HCT116 (cell line): ENCODE data around the gene MME. TPM values are rescaled to one million over a fixed set of nuclear protein-coding genes. Genes with fewer than 3 reads are reported as not detected.

Source experiments
- ATAC-seq: fragments of 200-7000 bp; cut with Tn5 transposase; 2 replicates; pipeline ENCODE4 v1.9.1; 2020; ENCODE audit warnings: mild to moderate bottlenecking, moderate library complexity
- BruUV-seq: library from RNA; stranded (reverse); fragments of 400-500 nt; replicated peaks from 2 replicates; lab custom pipeline; 2021; lab: Mats Ljungman, UMichigan
- CTCF ChIA-PET: fragments of 300-600 bp; sonication (Branson Sonifier 250); formaldehyde crosslinking; loops from one replicate; lab custom pipeline; 2021; ENCODE audit warnings: antibody characterized with exemption; lab: Charles Lee
- POLR2A ChIA-PET: fragments of 300-600, 350-600 bp; sonication (Branson Sonifier 250); formaldehyde crosslinking; loops from one replicate; lab custom pipeline; 2021; ENCODE audit warnings: antibody characterized with exemption; lab: Charles Lee
- RAD21 ChIA-PET, 2 experiments: fragments of 300-600 bp; sonication (Branson Sonifier 250); formaldehyde crosslinking; loops; one replicate each; lab custom pipeline; 2023; ENCODE audit warnings: low total read pairs in 2 of 2; ENCODE audit not compliant: uncharacterized antibody in 2 of 2, unreplicated experiment in 2 of 2, low non-redundant PET in 1 of 2; lab: Charles Lee
- DNase-seq: peaks from one replicate; pipeline ENCODE4 v3.0.0-alpha.2; 2010; ENCODE audit warnings: low read depth, low spot score
- H2AFZ ChIP-seq: fragments of 200-600 bp; shearing (Covaris generic), sonication (generic); 2 replicates; pipeline ENCODE4 v1.6.1; 2017; ENCODE audit warnings: low read depth, mixed run types, mixed read lengths, antibody characterized with exemption, low read length; ENCODE audit not compliant: poor library complexity, severe bottlenecking
- H3K27ac ChIP-seq: 2 replicates; pipeline ENCODE4 v1.5.1; 2012; ENCODE audit warnings: low read depth, low read length
- H3K27me3 ChIP-seq: fragments of 200-600 bp; sonication (generic); 2 replicates; pipeline ENCODE4 v1.6.1; 2016; ENCODE audit warnings: mixed run types, low read length, mixed read lengths; ENCODE audit not compliant: insufficient read depth
- H3K36me3 ChIP-seq, 2 experiments: fragments of 200-500 bp in 1 of 2; fragments of 200-600 bp in 1 of 2; sonication (Bioruptor generic) in 1 of 2; sonication (generic) in 1 of 2; 2 replicates each; pipeline versions ENCODE4 v1.5.1 to v1.6.1; 2014 to 2016; ENCODE audit warnings: low read length in 2 of 2, inconsistent platforms in 1 of 2, mixed read lengths in 1 of 2, mixed run types in 1 of 2; ENCODE audit not compliant: insufficient read depth in 2 of 2, control insufficient read depth in 1 of 2
- H3K4me1 ChIP-seq, 2 experiments: fragments of 200-600 bp in 1 of 2; sonication (generic) in 1 of 2; 2 replicates each; pipeline versions ENCODE4 v1.5.1 to v1.6.1; 2012 to 2017; ENCODE audit warnings: low read length in 2 of 2, inconsistent platforms in 1 of 2, mild to moderate bottlenecking in 1 of 2, mixed read lengths in 1 of 2, mixed run types in 1 of 2, moderate library complexity in 1 of 2; ENCODE audit not compliant: insufficient read depth in 2 of 2, control insufficient read depth in 1 of 2
- H3K4me2 ChIP-seq: fragments of 200-600 bp; sonication (generic); 2 replicates; pipeline ENCODE4 v1.6.1; 2017; ENCODE audit warnings: mixed run types, low read length, mixed read lengths
- H3K4me3 ChIP-seq, 2 experiments: fragments of 200-600 bp in 1 of 2; sonication (generic) in 1 of 2; replicated peaks in 1 of 2; 2 replicates each; pipeline ENCODE4 v1.5.1; 2011 to 2016; ENCODE audit warnings: low read length in 2 of 2, control low read depth in 1 of 2, low read depth in 1 of 2, mild to moderate bottlenecking in 1 of 2, mixed read lengths in 1 of 2, mixed run types in 1 of 2
- H3K79me2 ChIP-seq: fragments of 200-600 bp; sonication (generic); 2 replicates; pipeline ENCODE4 v1.6.1; 2017; ENCODE audit warnings: mild to moderate bottlenecking, mixed run types, low read length, moderate library complexity, mixed read lengths; ENCODE audit not compliant: insufficient read depth
- H3K9ac ChIP-seq: fragments of 200-600 bp; sonication (generic); 2 replicates; pipeline ENCODE4 v1.6.1; 2016; ENCODE audit warnings: low read length, mixed read lengths
- H3K9me2 ChIP-seq: fragments of 200-600 bp; sonication (generic), shearing (Covaris generic); 2 replicates; pipeline ENCODE4 v1.6.1; 2017; ENCODE audit warnings: mixed run types, mild to moderate bottlenecking, moderate library complexity; ENCODE audit not compliant: insufficient read depth
- H3K9me3 ChIP-seq, 2 experiments: fragments of 200-500 bp in 1 of 2; fragments of 200-600 bp in 1 of 2; sonication (Bioruptor generic) in 1 of 2; sonication (generic) in 1 of 2; 2 replicates each; pipeline ENCODE4 v1.6.1; 2014 to 2017; ENCODE audit warnings: low read length in 2 of 2, mixed read lengths in 2 of 2, inconsistent platforms in 1 of 2, low read depth in 1 of 2, mild to moderate bottlenecking in 1 of 2, mixed run types in 1 of 2, moderate library complexity in 1 of 2; ENCODE audit not compliant: control insufficient read depth in 1 of 2, insufficient read depth in 1 of 2
- H4K20me1 ChIP-seq: fragments of 200-600 bp; sonication (generic), shearing (Covaris generic); 2 replicates; pipeline ENCODE4 v1.6.1; 2017; ENCODE audit warnings: mixed run types, mild to moderate bottlenecking, moderate library complexity; ENCODE audit not compliant: insufficient read depth
- CBX3 ChIP-seq: IDR thresholded peaks from 2 replicates; pipeline ENCODE4 v1.6.1; 2012; ENCODE audit warnings: low read depth
- CEBPB ChIP-seq: IDR thresholded peaks from 2 replicates; pipeline ENCODE4 v1.6.1; 2012; ENCODE audit warnings: low read depth
- EZH2phosphoT487 ChIP-seq: fragments of 200-600 bp; IDR thresholded peaks from 2 replicates; pipeline ENCODE4 v1.6.1; 2018; ENCODE audit warnings: antibody characterized with exemption, borderline replicate concordance
- POLR2AphosphoS5 ChIP-seq: IDR thresholded peaks from 2 replicates; pipeline ENCODE4 v1.6.1; 2011; ENCODE audit warnings: mild to moderate bottlenecking, low read depth, low read length, moderate library complexity
- SRF ChIP-seq: IDR thresholded peaks from 2 replicates; pipeline ENCODE4 v1.6.1; 2012; ENCODE audit warnings: low read depth
- YY1 ChIP-seq: IDR thresholded peaks from 2 replicates; pipeline ENCODE4 v1.6.1; 2011; ENCODE audit warnings: low read length, low read depth, moderate library complexity, mild to moderate bottlenecking; ENCODE audit not compliant: insufficient replicate concordance; ENCODE audit errors: extremely low read depth
- intact Hi-C: fragments of 100-400 bp; cut with micrococcal nuclease; formaldehyde crosslinking; loops from 2 replicates; pipeline ENCODE4 v1.10.0; 2022
- total RNA-seq: library from RNA; stranded (reverse); gene quantifications from one replicate; pipeline ENCODE4 v1.2.1, GENCODE V29; 2021; ENCODE audit not compliant: unreplicated experiment
- TF ChIP-seq, protein P1 (sequence below): IDR thresholded peaks from 2 replicates; pipeline ENCODE4 v1.6.1; 2012
- TF ChIP-seq, protein P2 (sequence below): IDR thresholded peaks from 2 replicates; pipeline ENCODE4 v1.6.1; 2012
- TF ChIP-seq, protein P3 (sequence below): IDR thresholded peaks from 2 replicates; pipeline ENCODE4 v1.6.1; 2012; ENCODE audit warnings: low read depth
- TF ChIP-seq, protein P4 (sequence below), 3 experiments: fragments of 200-600 bp in 1 of 3; sonication (generic) in 1 of 3; IDR thresholded peaks in 2 of 3; conservative IDR thresholded peaks in 1 of 3; 2 replicates each; pipeline ENCODE4 v1.5.1; 2012 to 2017; ENCODE audit warnings: low read depth in 2 of 3, low read length in 2 of 3, antibody characterized with exemption in 1 of 3, borderline replicate concordance in 1 of 3, control low read depth in 1 of 3, mild to moderate bottlenecking in 1 of 3, mixed read lengths in 1 of 3, mixed run types in 1 of 3, moderate library complexity in 1 of 3; ENCODE audit not compliant: insufficient read depth in 1 of 3

Gene MME
- total RNA-seq, 1 experiment from 2014 or later: 0.34 TPM

DNA sequence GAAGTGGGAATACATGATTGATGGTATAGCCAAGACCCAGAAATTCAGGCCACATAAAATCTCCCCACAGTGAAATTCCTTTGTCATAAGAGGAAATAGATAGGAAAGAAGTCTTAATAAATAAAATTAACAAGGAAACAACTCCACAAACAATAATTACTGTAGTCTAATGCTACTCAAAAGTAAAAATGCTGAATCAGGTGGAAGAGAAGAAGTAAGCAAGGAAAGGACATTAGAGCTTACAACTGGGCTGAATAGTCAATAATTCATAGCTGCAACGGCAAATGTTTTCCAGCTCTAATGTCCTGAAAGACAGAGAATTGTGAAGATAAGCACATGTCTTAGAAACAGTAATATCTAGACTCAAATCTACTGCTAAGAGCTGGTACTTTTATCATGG, 149.0 kb downstream of the MME start:
- Histone ChIP-seq H3K9me3 (no peaks in the 10 kb centered on the region), H3K36me3 (no peaks in the 10 kb centered on the region), H3K4me1 (peaks cover 3 to 15% of the 10 kb centered on the region in 2 experiments; a peak in 3 of 4 replicates), H3K4me3 (no peak overlapping the region), H2AFZ (no peak overlapping the region), H3K9me2 (no peaks in the 10 kb centered on the region), H3K27ac (no peak overlapping the region), H3K79me2 (no peaks in the 10 kb centered on the region), H4K20me1 (no peaks in the 10 kb centered on the region), H3K9ac (no peak overlapping the region), H3K27me3 (no peaks in the 10 kb centered on the region), H3K4me2 (no peak overlapping the region)
- no peak for DNase-seq
- intact Hi-C loops: no loop called here
- RAD21 ChIA-PET: no interaction called here
- POLR2A ChIA-PET: no interaction called here
- CTCF ChIA-PET: no interaction called here
- ATAC-seq: no peak
- TF ChIP-seq, protein P1, sequence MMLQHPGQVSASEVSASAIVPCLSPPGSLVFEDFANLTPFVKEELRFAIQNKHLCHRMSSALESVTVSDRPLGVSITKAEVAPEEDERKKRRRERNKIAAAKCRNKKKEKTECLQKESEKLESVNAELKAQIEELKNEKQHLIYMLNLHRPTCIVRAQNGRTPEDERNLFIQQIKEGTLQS: no peak
- TF ChIP-seq, protein P2, sequence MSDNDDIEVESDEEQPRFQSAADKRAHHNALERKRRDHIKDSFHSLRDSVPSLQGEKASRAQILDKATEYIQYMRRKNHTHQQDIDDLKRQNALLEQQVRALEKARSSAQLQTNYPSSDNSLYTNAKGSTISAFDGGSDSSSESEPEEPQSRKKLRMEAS: no peak
- TF ChIP-seq CBX3: no peak
- TF ChIP-seq, protein P3, sequence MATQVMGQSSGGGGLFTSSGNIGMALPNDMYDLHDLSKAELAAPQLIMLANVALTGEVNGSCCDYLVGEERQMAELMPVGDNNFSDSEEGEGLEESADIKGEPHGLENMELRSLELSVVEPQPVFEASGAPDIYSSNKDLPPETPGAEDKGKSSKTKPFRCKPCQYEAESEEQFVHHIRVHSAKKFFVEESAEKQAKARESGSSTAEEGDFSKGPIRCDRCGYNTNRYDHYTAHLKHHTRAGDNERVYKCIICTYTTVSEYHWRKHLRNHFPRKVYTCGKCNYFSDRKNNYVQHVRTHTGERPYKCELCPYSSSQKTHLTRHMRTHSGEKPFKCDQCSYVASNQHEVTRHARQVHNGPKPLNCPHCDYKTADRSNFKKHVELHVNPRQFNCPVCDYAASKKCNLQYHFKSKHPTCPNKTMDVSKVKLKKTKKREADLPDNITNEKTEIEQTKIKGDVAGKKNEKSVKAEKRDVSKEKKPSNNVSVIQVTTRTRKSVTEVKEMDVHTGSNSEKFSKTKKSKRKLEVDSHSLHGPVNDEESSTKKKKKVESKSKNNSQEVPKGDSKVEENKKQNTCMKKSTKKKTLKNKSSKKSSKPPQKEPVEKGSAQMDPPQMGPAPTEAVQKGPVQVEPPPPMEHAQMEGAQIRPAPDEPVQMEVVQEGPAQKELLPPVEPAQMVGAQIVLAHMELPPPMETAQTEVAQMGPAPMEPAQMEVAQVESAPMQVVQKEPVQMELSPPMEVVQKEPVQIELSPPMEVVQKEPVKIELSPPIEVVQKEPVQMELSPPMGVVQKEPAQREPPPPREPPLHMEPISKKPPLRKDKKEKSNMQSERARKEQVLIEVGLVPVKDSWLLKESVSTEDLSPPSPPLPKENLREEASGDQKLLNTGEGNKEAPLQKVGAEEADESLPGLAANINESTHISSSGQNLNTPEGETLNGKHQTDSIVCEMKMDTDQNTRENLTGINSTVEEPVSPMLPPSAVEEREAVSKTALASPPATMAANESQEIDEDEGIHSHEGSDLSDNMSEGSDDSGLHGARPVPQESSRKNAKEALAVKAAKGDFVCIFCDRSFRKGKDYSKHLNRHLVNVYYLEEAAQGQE: no peak
- no peak for TF ChIP-seq SRF
- TF ChIP-seq, protein P4, sequence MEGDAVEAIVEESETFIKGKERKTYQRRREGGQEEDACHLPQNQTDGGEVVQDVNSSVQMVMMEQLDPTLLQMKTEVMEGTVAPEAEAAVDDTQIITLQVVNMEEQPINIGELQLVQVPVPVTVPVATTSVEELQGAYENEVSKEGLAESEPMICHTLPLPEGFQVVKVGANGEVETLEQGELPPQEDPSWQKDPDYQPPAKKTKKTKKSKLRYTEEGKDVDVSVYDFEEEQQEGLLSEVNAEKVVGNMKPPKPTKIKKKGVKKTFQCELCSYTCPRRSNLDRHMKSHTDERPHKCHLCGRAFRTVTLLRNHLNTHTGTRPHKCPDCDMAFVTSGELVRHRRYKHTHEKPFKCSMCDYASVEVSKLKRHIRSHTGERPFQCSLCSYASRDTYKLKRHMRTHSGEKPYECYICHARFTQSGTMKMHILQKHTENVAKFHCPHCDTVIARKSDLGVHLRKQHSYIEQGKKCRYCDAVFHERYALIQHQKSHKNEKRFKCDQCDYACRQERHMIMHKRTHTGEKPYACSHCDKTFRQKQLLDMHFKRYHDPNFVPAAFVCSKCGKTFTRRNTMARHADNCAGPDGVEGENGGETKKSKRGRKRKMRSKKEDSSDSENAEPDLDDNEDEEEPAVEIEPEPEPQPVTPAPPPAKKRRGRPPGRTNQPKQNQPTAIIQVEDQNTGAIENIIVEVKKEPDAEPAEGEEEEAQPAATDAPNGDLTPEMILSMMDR (IDR thresholded peaks at IDR 0.05 in 2 of 3, conservative IDR thresholded peaks at IDR 0.05 in 1 of 3; ENCODE audit: borderline replicate concordance in 1 of 3, insufficient read depth in 1 of 3, low read depth in 2 of 3, low read length in 2 of 3): no peak
- no peak for TF ChIP-seq YY1
- no peak for TF ChIP-seq CEBPB
- no peak for TF ChIP-seq EZH2phosphoT487
- no peak for TF ChIP-seq POLR2AphosphoS5
- BruUV-seq: no TSS peak
